LNCaP clone FGC (cell line): Measurements from ENCODE around the gene AQP12A.

Experiments
- DNase-seq: peaks from one replicate; pipeline ENCODE4 v3.0.0-alpha.2; 2011; ENCODE audit warnings: low read depth
- H3K4me3 ChIP-seq: 2 replicates; pipeline ENCODE4 v1.5.1; 2011; ENCODE audit warnings: mild to moderate bottlenecking, low read depth, low read length, control low read depth
- TF ChIP-seq, protein P1 (sequence below): IDR thresholded peaks from 2 replicates; pipeline ENCODE4 v1.5.1; 2012; ENCODE audit warnings: mild to moderate bottlenecking; ENCODE audit not compliant: control insufficient read depth, insufficient read depth; ENCODE audit errors: extremely low read depth

The AQP12A gene

DNA sequence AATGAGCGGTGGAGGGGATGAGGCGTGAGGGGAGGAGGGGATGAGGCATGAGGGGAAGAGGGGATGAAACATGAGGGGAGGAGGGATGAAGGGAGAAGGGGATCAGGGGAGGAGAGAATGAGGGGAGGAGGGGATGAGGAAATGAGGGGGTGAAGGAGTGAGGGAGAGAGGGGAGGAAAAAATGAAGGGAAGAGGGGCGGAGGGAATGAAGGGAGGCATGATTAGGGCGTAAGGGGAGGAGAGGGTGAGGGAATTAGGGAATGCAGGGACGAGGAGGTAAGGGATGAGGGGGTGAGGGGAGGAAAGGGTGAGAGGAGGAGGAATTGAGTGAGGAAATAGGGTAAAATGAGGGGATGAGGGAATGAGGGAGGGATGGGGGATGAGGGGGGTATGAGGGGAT, 40.5 kb downstream of the AQP12A start:
- no peak for DNase-seq
- TF ChIP-seq, protein P1, sequence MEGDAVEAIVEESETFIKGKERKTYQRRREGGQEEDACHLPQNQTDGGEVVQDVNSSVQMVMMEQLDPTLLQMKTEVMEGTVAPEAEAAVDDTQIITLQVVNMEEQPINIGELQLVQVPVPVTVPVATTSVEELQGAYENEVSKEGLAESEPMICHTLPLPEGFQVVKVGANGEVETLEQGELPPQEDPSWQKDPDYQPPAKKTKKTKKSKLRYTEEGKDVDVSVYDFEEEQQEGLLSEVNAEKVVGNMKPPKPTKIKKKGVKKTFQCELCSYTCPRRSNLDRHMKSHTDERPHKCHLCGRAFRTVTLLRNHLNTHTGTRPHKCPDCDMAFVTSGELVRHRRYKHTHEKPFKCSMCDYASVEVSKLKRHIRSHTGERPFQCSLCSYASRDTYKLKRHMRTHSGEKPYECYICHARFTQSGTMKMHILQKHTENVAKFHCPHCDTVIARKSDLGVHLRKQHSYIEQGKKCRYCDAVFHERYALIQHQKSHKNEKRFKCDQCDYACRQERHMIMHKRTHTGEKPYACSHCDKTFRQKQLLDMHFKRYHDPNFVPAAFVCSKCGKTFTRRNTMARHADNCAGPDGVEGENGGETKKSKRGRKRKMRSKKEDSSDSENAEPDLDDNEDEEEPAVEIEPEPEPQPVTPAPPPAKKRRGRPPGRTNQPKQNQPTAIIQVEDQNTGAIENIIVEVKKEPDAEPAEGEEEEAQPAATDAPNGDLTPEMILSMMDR: no peak

DNA sequence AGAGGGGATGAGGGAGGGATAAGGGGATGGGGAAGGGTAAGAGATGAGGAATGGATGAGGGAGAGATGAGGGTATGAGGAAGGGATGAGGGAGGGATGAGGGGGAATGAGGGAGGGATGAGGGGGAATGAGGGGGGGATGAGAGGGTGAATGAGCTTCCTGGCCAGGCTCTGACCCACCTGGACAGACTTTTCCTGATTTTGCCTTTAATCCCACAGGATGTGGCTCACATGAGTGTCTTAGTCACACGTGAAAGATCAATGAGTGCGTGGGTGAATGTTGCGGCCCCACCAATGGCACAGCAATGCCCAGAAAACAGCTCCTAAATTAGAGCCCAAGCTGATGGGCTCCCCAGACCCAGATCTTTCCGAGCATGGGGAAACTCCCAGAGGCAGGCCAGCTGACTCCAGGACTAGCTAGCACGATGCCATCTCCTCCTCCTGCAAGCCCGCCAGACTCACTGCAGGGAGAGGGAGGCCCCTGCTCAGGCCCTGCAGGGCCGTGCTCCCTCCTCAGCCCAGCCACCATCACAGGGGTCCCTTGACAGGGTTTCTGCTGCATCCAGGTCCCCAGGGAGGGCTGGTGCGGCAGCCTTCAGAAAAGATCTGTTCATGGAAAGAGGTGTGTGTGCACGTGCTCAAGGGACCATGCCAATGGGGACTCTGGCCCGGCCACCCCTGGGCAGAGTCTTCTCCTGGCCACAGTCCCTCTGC, 41.4 kb downstream of the AQP12A start:
- DNase-seq: no peak
- no peak overlapping the region for H3K4me3 ChIP-seq
- TF ChIP-seq, protein P1: no peak

More for the DNA sequence above, 40.5 kb downstream of the AQP12A start:
- no peak overlapping the region for H3K4me3 ChIP-seq

DNA sequence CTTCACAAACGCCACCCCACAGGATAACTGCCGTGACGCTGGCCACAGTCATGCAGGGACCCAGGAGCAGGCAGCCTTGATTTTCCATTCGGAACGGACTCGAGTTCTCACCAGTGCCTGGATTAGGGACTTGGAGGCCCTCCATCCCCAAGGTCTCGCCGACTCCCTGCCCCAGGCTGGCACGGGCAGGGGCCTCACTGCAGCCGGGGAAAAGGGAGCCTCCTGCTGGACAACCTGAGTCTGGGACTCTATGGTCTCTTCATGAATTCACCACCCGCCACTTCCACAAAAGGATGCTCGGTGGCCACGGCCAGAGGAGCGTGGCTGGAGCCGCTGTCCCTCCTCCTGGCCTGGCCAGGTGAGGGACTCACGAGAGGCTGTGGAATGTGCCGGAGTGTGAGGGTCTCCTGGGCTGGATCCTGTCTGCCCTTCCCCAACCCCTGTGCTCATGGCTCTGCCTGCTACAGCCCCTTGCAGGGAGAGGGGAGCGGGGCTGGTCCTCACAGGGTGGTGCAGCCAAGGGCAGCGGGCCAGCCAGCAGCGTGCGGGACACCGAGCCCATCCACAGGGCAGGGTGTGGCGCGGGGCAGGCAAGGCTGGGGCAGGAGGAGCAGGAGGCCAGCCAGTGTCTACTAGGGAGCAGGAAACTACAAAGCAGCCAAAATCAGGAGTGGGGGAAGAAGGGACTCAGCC, 42.3 kb downstream of the AQP12A start:
- no peak overlapping the region for H3K4me3 ChIP-seq
- DNase-seq: no peak
- TF ChIP-seq, protein P1: no peak

DNA sequence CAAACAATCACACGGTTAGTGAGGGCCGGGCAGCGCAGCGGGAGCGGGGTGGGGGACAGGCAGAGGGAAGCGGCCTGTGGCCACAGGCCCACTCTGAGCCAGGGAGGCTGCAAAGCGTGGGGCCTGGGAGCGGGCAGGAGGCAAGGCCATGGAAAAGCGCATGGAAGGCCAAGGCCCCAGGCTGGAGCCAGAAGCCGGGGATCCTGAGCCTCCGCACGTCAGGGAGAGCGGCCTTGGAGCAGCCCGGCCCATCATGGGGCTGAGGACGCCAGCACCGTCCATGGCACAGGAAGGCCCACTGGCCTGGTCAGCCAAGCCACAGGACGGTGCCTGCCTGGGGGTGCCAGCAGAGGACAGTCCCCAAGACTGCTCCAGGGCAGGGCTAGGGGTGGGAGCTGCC, 43.1 kb downstream of the AQP12A start:
- TF ChIP-seq, protein P1: no peak
- no peak overlapping the region for H3K4me3 ChIP-seq
- DNase-seq: no peak

DNA sequence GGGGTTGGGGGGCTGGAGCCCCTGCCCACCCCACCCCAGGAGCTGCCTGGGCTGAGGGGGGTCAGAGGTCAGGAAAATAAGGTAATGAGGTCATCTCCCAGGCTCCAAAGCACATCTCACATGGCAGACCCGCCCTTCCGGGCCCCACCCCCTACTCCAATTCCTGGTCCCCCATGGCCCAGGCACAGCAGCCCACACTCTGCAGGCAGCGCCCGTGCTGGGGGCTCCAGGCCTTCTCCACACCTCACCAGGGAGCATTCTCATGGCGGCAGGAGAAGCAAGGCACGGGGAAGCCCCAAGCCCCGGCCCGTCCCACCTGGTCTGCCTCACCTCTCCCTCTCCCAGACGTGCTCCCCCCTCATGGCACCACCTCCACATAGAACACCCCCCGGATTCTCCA, 43.8 kb downstream of the AQP12A start:
- H3K4me3 ChIP-seq: no peak overlapping the region
- TF ChIP-seq, protein P1: no peak
- no peak for DNase-seq

DNA sequence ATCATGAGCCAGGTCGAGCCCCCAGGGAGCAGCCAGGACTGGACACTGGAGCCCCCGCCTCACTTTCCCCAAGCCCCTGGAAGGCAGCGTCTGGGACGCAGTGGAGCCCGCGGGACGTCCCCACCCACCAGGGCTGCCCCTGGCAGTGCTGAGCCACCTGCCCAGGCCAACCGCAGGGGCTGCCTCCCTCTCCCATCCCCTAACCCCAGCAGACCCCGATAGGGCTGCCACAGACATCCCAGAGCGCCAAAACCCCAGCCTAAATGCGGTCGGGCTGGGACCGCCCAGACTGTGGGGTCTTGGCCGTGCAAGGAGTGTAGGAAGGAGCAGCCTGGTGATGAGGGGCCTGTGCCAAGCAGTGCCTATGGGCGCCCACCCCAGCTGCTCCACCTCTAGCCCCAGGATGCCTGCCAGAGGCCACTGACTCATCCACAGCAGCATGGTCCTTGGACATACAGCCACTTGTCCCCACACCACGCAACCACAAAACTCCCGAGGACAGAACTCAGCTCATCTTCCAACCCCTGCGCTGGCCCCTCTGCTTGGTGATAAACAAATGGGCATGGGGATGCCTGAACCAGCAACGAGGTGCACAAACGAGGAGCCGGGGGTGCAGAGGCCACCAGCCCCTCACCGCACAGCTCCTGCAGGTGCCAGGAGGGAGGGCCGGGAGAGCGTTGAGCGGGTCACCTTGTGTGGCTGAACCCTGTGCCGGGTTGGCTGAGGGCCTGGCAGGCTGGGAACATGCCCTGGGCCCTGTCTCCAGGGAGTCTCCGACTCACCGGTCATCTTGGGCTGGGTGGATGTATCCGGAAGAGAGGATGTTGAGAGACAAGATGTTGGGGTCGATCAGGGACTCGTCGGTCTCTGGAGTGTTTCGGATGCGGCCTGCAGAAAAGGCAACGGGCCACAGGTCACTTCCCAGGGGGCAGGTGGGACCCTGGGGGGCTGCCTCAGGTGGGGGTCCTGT, 44.9 kb downstream of the AQP12A start:
- no peak overlapping the region for H3K4me3 ChIP-seq
- TF ChIP-seq, protein P1: no peak
- no peak for DNase-seq
